GM12801 (cell line): Measurements from ENCODE around the gene WDR44.

ENCODE experiments used
- TF ChIP-seq, protein P1 (sequence below): IDR thresholded peaks from one replicate; pipeline ENCODE4 v1.5.1; 2011; ENCODE audit warnings: control low read depth; ENCODE audit not compliant: insufficient read length; ENCODE audit errors: extremely low read depth

Gene WDR44

DNA sequence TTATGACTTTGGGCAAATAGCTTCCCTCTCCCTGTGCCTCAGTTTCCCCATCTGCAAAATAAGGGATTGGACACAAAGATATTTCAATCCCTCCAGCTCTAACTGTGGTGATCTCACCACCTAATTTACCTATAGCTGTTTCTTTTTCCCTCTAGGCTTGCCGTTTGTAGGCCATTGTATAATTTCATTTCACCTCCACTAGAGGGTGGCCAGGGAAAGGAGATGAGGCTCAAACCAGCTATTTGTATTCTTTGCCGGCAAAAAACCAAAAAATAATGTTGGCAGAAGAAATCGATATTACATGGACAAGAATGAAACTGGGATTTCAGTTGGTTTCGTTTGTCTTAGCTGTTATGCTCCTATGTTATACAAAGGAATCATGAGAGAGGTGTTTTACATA is 113.6 kb downstream of the WDR44 start:
- TF ChIP-seq, protein P1, sequence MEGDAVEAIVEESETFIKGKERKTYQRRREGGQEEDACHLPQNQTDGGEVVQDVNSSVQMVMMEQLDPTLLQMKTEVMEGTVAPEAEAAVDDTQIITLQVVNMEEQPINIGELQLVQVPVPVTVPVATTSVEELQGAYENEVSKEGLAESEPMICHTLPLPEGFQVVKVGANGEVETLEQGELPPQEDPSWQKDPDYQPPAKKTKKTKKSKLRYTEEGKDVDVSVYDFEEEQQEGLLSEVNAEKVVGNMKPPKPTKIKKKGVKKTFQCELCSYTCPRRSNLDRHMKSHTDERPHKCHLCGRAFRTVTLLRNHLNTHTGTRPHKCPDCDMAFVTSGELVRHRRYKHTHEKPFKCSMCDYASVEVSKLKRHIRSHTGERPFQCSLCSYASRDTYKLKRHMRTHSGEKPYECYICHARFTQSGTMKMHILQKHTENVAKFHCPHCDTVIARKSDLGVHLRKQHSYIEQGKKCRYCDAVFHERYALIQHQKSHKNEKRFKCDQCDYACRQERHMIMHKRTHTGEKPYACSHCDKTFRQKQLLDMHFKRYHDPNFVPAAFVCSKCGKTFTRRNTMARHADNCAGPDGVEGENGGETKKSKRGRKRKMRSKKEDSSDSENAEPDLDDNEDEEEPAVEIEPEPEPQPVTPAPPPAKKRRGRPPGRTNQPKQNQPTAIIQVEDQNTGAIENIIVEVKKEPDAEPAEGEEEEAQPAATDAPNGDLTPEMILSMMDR: no peak

DNA sequence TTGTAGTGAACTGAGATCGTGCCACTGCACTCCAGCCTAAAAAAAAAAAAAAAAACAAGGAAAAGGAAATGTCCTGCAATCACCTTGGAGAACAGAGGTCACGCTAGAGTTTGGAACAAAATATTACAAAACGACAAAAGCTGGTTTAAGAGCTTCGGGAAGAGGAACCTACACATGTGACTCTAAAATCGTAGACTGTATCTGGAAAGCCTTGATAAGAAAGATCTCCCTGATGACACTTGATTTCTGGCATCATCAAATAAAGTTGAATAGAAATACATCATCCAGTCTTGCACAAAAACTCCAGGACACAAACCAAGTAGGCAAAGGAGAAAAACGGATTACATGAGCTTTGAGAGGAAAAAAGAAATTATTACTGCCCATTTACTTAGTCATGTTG is 118.6 kb downstream of the WDR44 start:
- TF ChIP-seq, protein P1: no peak

DNA sequence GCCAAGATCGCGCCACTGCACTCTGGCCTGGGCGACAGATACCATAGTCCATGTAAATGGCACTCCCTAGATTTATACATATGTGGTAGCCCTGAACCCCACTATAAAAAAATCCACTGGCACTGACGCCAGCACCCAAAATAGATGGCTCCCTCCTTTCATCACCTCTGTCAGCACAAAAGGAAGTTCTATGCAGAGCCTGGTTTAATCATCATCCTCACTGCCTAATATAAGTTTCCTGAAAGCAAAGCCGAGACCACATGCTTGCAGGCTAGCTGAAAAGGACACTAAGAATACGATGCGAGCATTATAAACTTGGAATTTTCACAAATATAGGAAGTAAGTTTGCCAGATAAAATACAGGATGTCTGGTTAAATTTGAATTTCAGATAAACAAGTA is 122.2 kb downstream of the WDR44 start:
- TF ChIP-seq, protein P1: no peak

DNA sequence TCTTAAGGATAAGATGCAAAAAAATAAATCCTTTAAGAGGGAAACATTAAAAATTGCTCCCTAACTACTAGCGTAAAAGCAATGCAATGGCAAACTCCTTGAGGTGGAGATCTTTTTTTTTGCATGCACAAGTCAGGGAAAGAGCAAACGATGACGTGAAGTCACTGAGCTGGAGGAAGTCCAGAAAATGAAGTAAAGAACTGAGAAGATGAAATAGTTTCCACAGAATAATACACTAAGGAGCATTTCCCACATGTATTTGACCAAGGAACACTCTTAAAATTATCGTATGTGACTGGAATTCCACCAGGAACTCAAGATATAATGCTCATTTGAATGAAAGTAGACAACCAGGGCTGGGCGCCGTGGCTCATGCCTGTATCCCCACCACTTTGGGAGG is 128.7 kb downstream of the WDR44 start:
- TF ChIP-seq, protein P1: no peak

DNA sequence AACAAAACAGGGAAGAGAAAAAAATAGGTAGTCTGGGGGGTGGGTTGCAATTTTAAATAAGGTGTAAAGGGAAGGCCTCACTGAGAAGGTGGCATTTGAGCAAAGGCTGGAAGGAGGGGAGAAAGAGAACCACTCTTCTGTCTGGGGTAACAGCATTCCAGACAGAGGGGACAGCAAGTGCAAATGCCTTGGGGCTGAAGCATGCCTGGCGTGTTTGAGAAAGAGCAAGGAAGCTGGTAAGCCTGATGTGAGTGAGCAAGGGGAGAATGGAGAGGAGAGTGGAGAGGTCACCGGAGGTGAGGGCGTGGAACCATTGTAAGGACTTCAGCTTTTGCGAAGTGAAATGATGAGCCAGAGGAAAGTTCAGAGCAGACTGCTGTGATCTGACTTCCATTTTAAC is 130.0 kb downstream of the WDR44 start:
- TF ChIP-seq, protein P1: no peak

DNA sequence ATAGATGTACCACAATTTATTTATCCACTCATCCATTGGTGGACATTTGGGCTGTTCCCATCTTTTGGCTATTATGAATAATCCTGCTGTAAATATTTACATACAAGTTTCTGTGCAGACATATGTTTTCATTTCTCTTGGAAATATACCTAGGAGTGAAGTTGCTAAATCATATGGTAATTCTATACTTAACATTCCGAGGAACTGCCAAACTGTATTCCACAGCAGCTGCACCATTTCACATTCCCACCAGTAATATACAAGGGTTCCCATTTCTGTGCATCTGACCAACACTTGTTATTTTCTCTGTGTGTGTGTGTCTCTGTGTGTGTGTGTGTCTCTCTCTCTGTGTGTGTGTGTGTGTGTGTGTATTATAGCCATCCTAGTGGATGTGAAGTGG is 134.3 kb downstream of the WDR44 start:
- TF ChIP-seq, protein P1: no peak

DNA sequence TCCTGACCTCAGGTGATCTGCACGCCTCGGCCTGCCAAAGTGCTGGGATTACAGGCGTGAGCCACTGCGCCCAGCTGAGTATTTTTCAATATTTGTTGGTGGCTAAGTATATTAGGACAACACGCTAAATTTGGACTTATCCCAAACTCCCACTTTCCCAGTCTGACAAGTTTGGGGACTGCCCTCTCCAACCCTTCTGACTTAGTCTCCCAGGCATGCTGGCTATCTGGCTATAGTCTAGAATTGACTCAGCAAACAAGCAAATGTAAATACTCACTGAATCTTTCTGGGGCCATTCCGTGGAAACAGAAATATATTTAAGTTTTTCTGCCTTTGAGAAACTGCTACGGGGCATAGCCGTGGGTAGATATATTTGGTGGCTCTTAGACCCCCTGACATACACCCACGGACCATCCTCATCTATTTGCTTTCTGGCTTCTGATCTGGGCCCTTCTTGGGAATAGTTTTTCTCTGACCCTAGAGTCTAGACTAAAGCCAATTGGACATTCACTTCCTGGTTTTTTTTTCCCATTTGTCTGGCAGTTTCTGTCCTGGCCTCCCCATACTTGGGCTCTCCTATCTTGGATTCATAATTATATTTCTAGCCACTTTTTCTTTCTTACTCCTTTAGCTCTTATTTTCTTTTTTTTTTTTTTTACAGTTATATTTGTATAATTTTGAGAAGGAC is 138.5 kb downstream of the WDR44 start:
- TF ChIP-seq, protein P1: no peak
